Ishikawa (cell line): Measurements from ENCODE around the gene ZNF302.

ENCODE experiments used
- CEBPB ChIP-seq: IDR thresholded peaks from 2 replicates; pipeline ENCODE4 v1.6.1; 2012
- FOXM1 ChIP-seq: IDR thresholded peaks from 2 replicates; pipeline ENCODE4 v1.6.1; 2012; ENCODE audit warnings: low read depth, borderline replicate concordance
- RAD21 ChIP-seq: IDR thresholded peaks from 2 replicates; pipeline ENCODE4 v1.6.1; 2012; ENCODE audit warnings: low read depth
- TAF1 ChIP-seq: IDR thresholded peaks from 2 replicates; pipeline ENCODE4 v1.6.1; 2012; ENCODE audit warnings: low read depth, mild to moderate bottlenecking
- ZBTB7A ChIP-seq: IDR thresholded peaks from 2 replicates; pipeline ENCODE4 v1.6.1; 2012; ENCODE audit warnings: low read depth
- TF ChIP-seq, protein P1 (sequence below): IDR thresholded peaks from 2 replicates; pipeline ENCODE4 v1.6.1; 2012
- TF ChIP-seq, protein P2 (sequence below): IDR thresholded peaks from 2 replicates; pipeline ENCODE4 v1.6.1; 2012; ENCODE audit warnings: low read depth, mild to moderate bottlenecking

DNA sequence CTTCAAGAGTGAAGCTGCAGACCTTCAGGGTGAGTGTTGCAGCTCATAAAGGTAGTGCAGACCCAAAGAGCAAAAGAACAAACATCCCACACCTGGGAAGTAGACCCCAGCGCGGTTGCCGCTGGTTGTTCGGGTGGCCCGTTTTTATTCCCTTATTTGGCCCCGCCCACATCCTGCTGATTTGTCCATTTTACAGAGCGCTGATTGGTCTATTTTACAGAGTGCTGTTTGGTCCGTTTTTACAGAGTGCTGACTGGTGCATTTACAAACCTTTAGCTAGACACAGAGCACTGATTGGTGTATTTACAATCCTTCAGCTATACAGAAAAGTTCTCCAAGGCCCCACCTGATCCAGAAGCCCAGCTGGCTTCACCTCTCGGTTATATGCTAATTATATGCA lies 1.6 kb upstream of the ZNF302 start:
- no peak for TF ChIP-seq RAD21
- TF ChIP-seq, protein P1, sequence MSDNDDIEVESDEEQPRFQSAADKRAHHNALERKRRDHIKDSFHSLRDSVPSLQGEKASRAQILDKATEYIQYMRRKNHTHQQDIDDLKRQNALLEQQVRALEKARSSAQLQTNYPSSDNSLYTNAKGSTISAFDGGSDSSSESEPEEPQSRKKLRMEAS, result no peak
- no peak for TF ChIP-seq TAF1
- TF ChIP-seq ZBTB7A, result no peak
- no peak for TF ChIP-seq CEBPB
- TF ChIP-seq FOXM1, result no peak
- TF ChIP-seq, protein P2, sequence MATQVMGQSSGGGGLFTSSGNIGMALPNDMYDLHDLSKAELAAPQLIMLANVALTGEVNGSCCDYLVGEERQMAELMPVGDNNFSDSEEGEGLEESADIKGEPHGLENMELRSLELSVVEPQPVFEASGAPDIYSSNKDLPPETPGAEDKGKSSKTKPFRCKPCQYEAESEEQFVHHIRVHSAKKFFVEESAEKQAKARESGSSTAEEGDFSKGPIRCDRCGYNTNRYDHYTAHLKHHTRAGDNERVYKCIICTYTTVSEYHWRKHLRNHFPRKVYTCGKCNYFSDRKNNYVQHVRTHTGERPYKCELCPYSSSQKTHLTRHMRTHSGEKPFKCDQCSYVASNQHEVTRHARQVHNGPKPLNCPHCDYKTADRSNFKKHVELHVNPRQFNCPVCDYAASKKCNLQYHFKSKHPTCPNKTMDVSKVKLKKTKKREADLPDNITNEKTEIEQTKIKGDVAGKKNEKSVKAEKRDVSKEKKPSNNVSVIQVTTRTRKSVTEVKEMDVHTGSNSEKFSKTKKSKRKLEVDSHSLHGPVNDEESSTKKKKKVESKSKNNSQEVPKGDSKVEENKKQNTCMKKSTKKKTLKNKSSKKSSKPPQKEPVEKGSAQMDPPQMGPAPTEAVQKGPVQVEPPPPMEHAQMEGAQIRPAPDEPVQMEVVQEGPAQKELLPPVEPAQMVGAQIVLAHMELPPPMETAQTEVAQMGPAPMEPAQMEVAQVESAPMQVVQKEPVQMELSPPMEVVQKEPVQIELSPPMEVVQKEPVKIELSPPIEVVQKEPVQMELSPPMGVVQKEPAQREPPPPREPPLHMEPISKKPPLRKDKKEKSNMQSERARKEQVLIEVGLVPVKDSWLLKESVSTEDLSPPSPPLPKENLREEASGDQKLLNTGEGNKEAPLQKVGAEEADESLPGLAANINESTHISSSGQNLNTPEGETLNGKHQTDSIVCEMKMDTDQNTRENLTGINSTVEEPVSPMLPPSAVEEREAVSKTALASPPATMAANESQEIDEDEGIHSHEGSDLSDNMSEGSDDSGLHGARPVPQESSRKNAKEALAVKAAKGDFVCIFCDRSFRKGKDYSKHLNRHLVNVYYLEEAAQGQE, result no peak
